OCI-LY1 (cell line): Measurements from ENCODE around the gene EVI5L.
"Not testable (repeated sequence)": the region's sequence is repeated elsewhere in the genome, so short reads cannot be mapped to it uniquely, and the experiment has no call there.

Source experiments
- H2AFZ ChIP-seq: fragments of 200-600 bp; sonication (generic), shearing (Covaris generic); 2 replicates; pipeline ENCODE4 v1.6.0; 2014; ENCODE audit warnings: antibody characterized with exemption, mild to moderate bottlenecking, low read length
- H3F3A ChIP-seq: fragments of 200-600 bp; sonication (generic), shearing (Covaris generic); 2 replicates; pipeline ENCODE4 v1.6.0; 2014; ENCODE audit warnings: mild to moderate bottlenecking, antibody characterized with exemption, low read length, moderate library complexity; ENCODE audit not compliant: insufficient read depth
- H3K27ac ChIP-seq: fragments of 200-600 bp; sonication (generic); 2 replicates; pipeline ENCODE4 v1.5.1; 2014; ENCODE audit warnings: low read length, mixed run types, mild to moderate bottlenecking, low read depth; ENCODE audit not compliant: poor library complexity, severe bottlenecking
- H3K27me3 ChIP-seq: fragments of 200-600 bp; sonication (generic); 2 replicates; pipeline ENCODE4 v1.6.0; 2014; ENCODE audit warnings: antibody characterized with exemption, mild to moderate bottlenecking, low read length, moderate library complexity; ENCODE audit not compliant: insufficient read depth
- H3K36me3 ChIP-seq: fragments of 200-600 bp; sonication (generic); 2 replicates; pipeline ENCODE4 v1.6.1; 2014; ENCODE audit warnings: mild to moderate bottlenecking, antibody characterized with exemption, low read length, moderate library complexity, mixed read lengths; ENCODE audit not compliant: insufficient read depth
- H3K4me1 ChIP-seq: fragments of 200-600 bp; sonication (generic); 2 replicates; pipeline ENCODE4 v1.5.1; 2014; ENCODE audit warnings: mild to moderate bottlenecking, low read length, moderate library complexity; ENCODE audit not compliant: insufficient read depth, severe bottlenecking
- H3K4me2 ChIP-seq: fragments of 200-600 bp; sonication (generic), shearing (Covaris generic); 2 replicates; pipeline ENCODE4 v1.6.1; 2014; ENCODE audit warnings: low read length
- H3K4me3 ChIP-seq: fragments of 200-600 bp; sonication (generic); 2 replicates; pipeline ENCODE4 v1.5.1; 2014; ENCODE audit warnings: low read length, low read depth, mild to moderate bottlenecking, mixed read lengths; ENCODE audit not compliant: poor library complexity, severe bottlenecking
- H3K79me2 ChIP-seq: fragments of 200-600 bp; shearing (Covaris generic); 2 replicates; pipeline ENCODE4 v1.6.1; 2016; ENCODE audit warnings: mixed run types, low read length, mixed read lengths; ENCODE audit not compliant: insufficient read depth
- H3K9ac ChIP-seq: fragments of 200-600 bp; sonication (generic), shearing (Covaris generic); 2 replicates; pipeline ENCODE4 v1.6.1; 2014; ENCODE audit warnings: mild to moderate bottlenecking, low read length, mixed read lengths
- H3K9me2 ChIP-seq: fragments of 200-600 bp; sonication (generic), shearing (Covaris generic); 2 replicates; pipeline ENCODE4 v1.6.1; 2014; ENCODE audit warnings: low read depth, mild to moderate bottlenecking, low read length, mixed read lengths
- H3K9me3 ChIP-seq: fragments of 200-600 bp; shearing (Covaris generic); 2 replicates; pipeline ENCODE4 v1.6.1; 2014; ENCODE audit warnings: low read length, mixed read lengths
- H4K20me1 ChIP-seq: fragments of 200-600 bp; sonication (generic), shearing (Covaris generic); 2 replicates; pipeline ENCODE4 v1.6.0; 2016; ENCODE audit warnings: mild to moderate bottlenecking, low read length; ENCODE audit not compliant: insufficient read depth
- EZH2 ChIP-seq: fragments of 200-600 bp; sonication (generic), shearing (Covaris generic); IDR thresholded peaks from 2 replicates; pipeline ENCODE4 v1.8.0; 2017; ENCODE audit warnings: borderline replicate concordance, mixed run types, mild to moderate bottlenecking, antibody characterized with exemption, low read length, moderate library complexity, mixed read lengths
- TF ChIP-seq, protein P1 (sequence below): fragments of 200-600 bp; sonication (generic), shearing (Covaris generic); IDR thresholded peaks from 2 replicates; pipeline ENCODE4 v1.5.1; 2017; ENCODE audit warnings: mild to moderate bottlenecking, antibody characterized with exemption, low read length, moderate library complexity, mixed read lengths

Gene EVI5L

DNA sequence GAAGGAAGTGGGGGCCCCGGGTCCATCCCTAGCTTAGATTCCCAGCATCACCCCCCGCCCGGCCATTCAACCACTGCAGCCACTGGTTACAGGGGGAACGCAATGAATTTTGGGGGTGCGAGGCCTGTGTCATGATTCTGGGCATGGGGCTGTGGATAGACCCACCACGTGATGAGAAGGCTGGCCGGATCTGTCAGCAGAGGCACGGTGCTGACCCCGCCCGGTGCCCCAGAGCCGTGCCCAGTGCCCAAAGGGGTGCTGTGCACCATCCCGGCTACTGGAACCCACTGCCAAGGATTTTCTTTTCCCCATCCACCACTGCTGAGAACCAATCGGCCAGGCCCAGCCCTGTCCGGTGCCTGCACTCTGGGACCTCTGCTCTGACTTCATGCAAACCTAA is 39.6 kb upstream of the EVI5L start:
- no peak for TF ChIP-seq EZH2
- TF ChIP-seq, protein P1, sequence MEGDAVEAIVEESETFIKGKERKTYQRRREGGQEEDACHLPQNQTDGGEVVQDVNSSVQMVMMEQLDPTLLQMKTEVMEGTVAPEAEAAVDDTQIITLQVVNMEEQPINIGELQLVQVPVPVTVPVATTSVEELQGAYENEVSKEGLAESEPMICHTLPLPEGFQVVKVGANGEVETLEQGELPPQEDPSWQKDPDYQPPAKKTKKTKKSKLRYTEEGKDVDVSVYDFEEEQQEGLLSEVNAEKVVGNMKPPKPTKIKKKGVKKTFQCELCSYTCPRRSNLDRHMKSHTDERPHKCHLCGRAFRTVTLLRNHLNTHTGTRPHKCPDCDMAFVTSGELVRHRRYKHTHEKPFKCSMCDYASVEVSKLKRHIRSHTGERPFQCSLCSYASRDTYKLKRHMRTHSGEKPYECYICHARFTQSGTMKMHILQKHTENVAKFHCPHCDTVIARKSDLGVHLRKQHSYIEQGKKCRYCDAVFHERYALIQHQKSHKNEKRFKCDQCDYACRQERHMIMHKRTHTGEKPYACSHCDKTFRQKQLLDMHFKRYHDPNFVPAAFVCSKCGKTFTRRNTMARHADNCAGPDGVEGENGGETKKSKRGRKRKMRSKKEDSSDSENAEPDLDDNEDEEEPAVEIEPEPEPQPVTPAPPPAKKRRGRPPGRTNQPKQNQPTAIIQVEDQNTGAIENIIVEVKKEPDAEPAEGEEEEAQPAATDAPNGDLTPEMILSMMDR, result no peak
- Histone ChIP-seq H2AFZ (no peak overlapping the region), H3K9me2 (no peaks in the 10 kb centered on the region), H3K27me3 (no peaks in the 10 kb centered on the region; the same call in 1 of the 2 replicates), H3K9ac (no peak overlapping the region), H3K4me3 (no peak overlapping the region), H3K27ac (no peak overlapping the region), H3K9me3 (no peaks in the 10 kb centered on the region), H3K4me2 (no peak overlapping the region), H3K36me3 (no peaks in the 10 kb centered on the region; the same call in 1 of the 2 replicates), H3F3A (no peaks in the 10 kb centered on the region), H3K4me1 (no peaks in the 10 kb centered on the region), H4K20me1 (no peaks in the 10 kb centered on the region), H3K79me2 (no peaks in the 10 kb centered on the region)

DNA sequence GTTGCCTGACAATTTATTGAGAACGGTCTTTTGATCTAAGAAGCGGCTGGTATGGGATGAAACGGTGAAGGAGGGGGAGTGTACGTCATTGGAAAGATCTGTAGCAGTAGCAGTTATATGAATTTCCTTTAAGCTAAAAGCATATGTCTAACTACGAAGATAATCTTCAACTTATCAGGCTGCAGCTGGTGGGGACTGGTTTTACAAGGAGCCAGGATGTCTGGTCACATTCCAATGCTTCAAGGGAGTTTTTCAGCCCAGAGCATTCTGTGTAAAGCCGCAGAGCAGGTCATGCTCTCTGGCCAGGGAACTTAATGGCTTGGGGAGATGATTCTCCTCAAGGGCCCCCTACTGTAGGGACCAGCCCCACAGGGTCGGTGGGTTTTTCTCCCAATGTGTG is 37.7 kb upstream of the EVI5L start:
- H3K4me1 ChIP-seq, result no peaks in the 10 kb centered on the region
- H3K4me3 ChIP-seq, result no peak overlapping the region
- no peaks in the 10 kb centered on the region for H3K9me2 ChIP-seq
- H3K4me2 ChIP-seq, result no peak overlapping the region
- H3K9ac ChIP-seq, result no peak overlapping the region
- no peaks in the 10 kb centered on the region for H3F3A ChIP-seq
- H3K27me3 ChIP-seq, result no peaks in the 10 kb centered on the region; the same call in 1 of the 2 replicates
- H3K36me3 ChIP-seq, result no peaks in the 10 kb centered on the region
- no peaks in the 10 kb centered on the region for H3K9me3 ChIP-seq
- H2AFZ ChIP-seq, result no peak overlapping the region
- no peaks in the 10 kb centered on the region for H3K79me2 ChIP-seq
- no peaks in the 10 kb centered on the region for H4K20me1 ChIP-seq
- H3K27ac ChIP-seq, result no peak overlapping the region
- TF ChIP-seq, protein P1, result no peak
- TF ChIP-seq EZH2, result no peak

DNA sequence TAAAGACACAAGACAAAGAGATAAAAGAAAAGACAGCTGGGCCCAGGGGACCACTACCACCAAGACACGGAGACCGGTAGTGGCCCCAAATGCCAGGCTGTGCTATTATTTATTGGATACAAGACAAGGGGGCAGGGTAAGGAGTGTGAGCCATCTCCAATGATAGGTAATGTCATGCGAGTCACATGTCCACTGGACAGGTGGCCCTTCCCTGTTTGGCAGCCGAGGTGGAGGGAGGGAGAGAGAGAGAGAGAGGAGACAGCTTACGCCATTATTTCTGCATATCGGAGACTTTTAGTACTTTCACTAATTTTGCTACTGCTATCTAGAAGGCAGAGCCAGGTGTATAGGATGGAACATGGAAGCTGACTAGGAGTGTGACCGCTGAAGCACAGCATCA is 37.3 kb upstream of the EVI5L start:
- H3K79me2 ChIP-seq, H3K4me2 ChIP-seq, H2AFZ ChIP-seq, H3K36me3 ChIP-seq, H4K20me1 ChIP-seq, H3F3A ChIP-seq, H3K27ac ChIP-seq, H3K4me1 ChIP-seq, H3K27me3 ChIP-seq, H3K9me3 ChIP-seq, H3K9ac ChIP-seq, H3K9me2 ChIP-seq, H3K4me3 ChIP-seq: not testable (repeated sequence)

DNA sequence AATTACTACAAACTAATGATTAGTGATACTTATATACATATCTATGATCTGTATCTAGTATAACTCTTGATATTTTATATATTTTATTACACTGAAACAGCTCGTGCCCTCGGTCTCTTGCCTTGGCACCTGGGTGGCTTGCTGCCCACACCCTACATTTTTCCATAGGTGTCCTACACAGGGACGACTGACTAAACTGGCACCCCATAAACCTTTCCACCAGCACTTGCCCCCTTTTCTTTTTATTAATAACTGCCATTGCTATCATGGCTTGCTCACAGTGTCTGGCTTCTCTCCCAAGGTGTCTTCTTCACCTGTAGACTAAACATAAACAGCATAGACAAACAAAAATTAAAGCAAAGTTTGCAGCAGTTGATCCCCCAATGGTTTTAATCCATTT is 36.5 kb upstream of the EVI5L start:
- Histone ChIP-seq H3K27ac (no peak overlapping the region), H4K20me1 (no peaks in the 10 kb centered on the region), H3K4me2 (no peak overlapping the region), H3F3A (no peaks in the 10 kb centered on the region), H2AFZ (no peak overlapping the region), H3K4me1 (no peaks in the 10 kb centered on the region), H3K4me3 (no peak overlapping the region), H3K79me2 (no peaks in the 10 kb centered on the region), H3K36me3 (no peaks in the 10 kb centered on the region), H3K9me3 (no peaks in the 10 kb centered on the region), H3K9ac (no peak overlapping the region), H3K9me2 (no peaks in the 10 kb centered on the region), H3K27me3 (no peaks in the 10 kb centered on the region; the same call in 1 of the 2 replicates)
- no peak for TF ChIP-seq EZH2
